ENCODE results near the gene LCA5L.
A peak's percentile ranks its signal among the peaks of the same experiment; 100 is the strongest.
"Not testable (repeated sequence)": the region's sequence is repeated elsewhere in the genome, so short reads cannot be mapped to it uniquely, and the experiment has no call there.

Gene LCA5L

GRCh38 chr21:39451332-39452206 lies 6.0 kb upstream of the LCA5L start, which contains the start of gene SH3BGR:
Gene SH3BGR (plus strand): TSS chr21:39451970. CDS start chr21:39452097, 127 bp downstream.
- DNase-seq (ENCODE audit: low read depth, low spot score): no peak

- no peak for DNase-seq (ENCODE audit: low read depth, low spot score)
These were observed 1.7 kb upstream of the LCA5L start for GRCh38 chr21:39447264-39447663.

- no peak for DNase-seq (ENCODE audit: low read depth, low spot score)
These were observed 977 bp downstream of the LCA5L start for GRCh38 chr21:39444421-39445180.

- no peak for DNase-seq (ENCODE audit: low read depth, low spot score)
These were observed 3.8 kb downstream of the LCA5L start for GRCh38 chr21:39441502-39442475.

- no peak for DNase-seq (ENCODE audit: low read depth, low spot score)
These were observed 6.3 kb downstream of the LCA5L start for GRCh38 chr21:39439232-39439631.

- no peak for DNase-seq (ENCODE audit: low read depth, low spot score)
These were observed 10.6 kb downstream of the LCA5L start for GRCh38 chr21:39434950-39435349.

GRCh38 chr21:39430954-39431353 lies 14.6 kb downstream of the LCA5L start:
- no peak for DNase-seq (ENCODE audit: low read depth, low spot score)

- DNase-seq (ENCODE audit: low read depth, low spot score): no peak
These were observed 15.1 kb downstream of the LCA5L start for GRCh38 chr21:39430457-39430856.

GRCh38 chr21:39430016-39430415 lies 15.6 kb downstream of the LCA5L start:
- no peak for DNase-seq (ENCODE audit: low read depth, low spot score)

- DNase-seq (ENCODE audit: low read depth, low spot score): no peak
These were observed 16.1 kb downstream of the LCA5L start for GRCh38 chr21:39429445-39429844.

GRCh38 chr21:39422527-39423241 lies 22.9 kb downstream of the LCA5L start:
- DNase-seq (ENCODE audit: low read depth, low spot score): no peak

GRCh38 chr21:39419204-39419603 lies 26.4 kb downstream of the LCA5L start:
- DNase-seq (ENCODE audit: low read depth, low spot score): not testable (repeated sequence)

GRCh38 chr21:39406065-39406464 lies 39.5 kb downstream of the LCA5L start:
- no peak for DNase-seq (ENCODE audit: low read depth, low spot score)

- no peak for DNase-seq (ENCODE audit: low read depth, low spot score)
These were observed 45.4 kb downstream of the LCA5L start for GRCh38 chr21:39400173-39400572.

GRCh38 chr21:39397646-39398385 lies 47.8 kb downstream of the LCA5L start:
- no peak for DNase-seq (ENCODE audit: low read depth, low spot score)

GRCh38 chr21:39392981-39393380 lies 52.6 kb downstream of the LCA5L start:
- DNase-seq (ENCODE audit: low read depth, low spot score): no peak

- no peak for DNase-seq (ENCODE audit: low read depth, low spot score)
These were observed 55.3 kb downstream of the LCA5L start for GRCh38 chr21:39390212-39390765.

GRCh38 chr21:39388811-39389155 lies 56.8 kb downstream of the LCA5L start:
- no peak for DNase-seq (ENCODE audit: low read depth, low spot score)

- peak; percentile 67 for DNase-seq (ENCODE audit: low read depth, low spot score)
These were observed 57.4 kb downstream of the LCA5L start for GRCh38 chr21:39388038-39388810.

All from activated naive CD8-positive, alpha-beta T cell treated with anti-CD3 and anti-CD28 coated beads, Interleukin-2, amount 50 U/mL, for 16 hours (primary cell).